Psoas muscle (tissue), 8 donors: ENCODE results near the gene PDE8A. TPM values are rescaled to one million over a fixed set of nuclear protein-coding genes. Genes with fewer than 3 reads are reported as not detected.
A peak's percentile ranks its signal among the peaks of the same experiment; 100 is the strongest.

Source experiments
- ATAC-seq, 4 donors: fragments of 200-7000 bp; cut with Tn5 transposase; one replicate each; pipeline ENCODE4 v1.9.1; 2020; ENCODE audit warnings: moderate library complexity in 3 of 4, mild to moderate bottlenecking in 2 of 4
- DNase-seq, 2 donors: peaks; one replicate each; pipeline ENCODE4 v3.0.0-alpha.2; 2020
- H3K27ac ChIP-seq: fragments of 200-600 bp; one replicate; pipeline ENCODE4 v1.8.0; 2022
- H3K27me3 ChIP-seq, 3 donors: fragments of 200-600 bp in 1 of 3; one replicate each; pipeline versions ENCODE4 v1.6.1 to v1.8.0; 2013 to 2022; ENCODE audit warnings: low read length in 2 of 3, mild to moderate bottlenecking in 2 of 3, moderate library complexity in 1 of 3; ENCODE audit not compliant: insufficient read depth in 3 of 3
- H3K36me3 ChIP-seq, 2 donors: fragments of 200-600 bp in 1 of 2; one replicate each; pipeline versions ENCODE4 v1.6.1 to v1.8.0; 2013 to 2022; ENCODE audit warnings: low read depth in 1 of 2, mild to moderate bottlenecking in 1 of 2, moderate library complexity in 1 of 2; ENCODE audit not compliant: insufficient read depth in 1 of 2
- H3K4me1 ChIP-seq: fragments of 200-600 bp; one replicate; pipeline ENCODE4 v1.8.0; 2022
- H3K4me3 ChIP-seq: fragments of 200-600 bp; one replicate; pipeline ENCODE4 v1.8.0; 2022; ENCODE audit warnings: mild to moderate bottlenecking
- H3K9me3 ChIP-seq: fragments of 200-600 bp; one replicate; pipeline ENCODE4 v1.8.0; 2022
- CTCF ChIP-seq: fragments of 200-600 bp; IDR thresholded peaks from one replicate; pipeline ENCODE4 v1.8.0; 2022; ENCODE audit warnings: antibody characterized with exemption
- WGBS, 3 donors: extraction: QIAGEN DNeasy Blood & Tissue Kit; methylation state at CpG; one replicate each; pipeline versions ENCODE4 v1.1.6 to v1.1.7; 2013; 5-methylcytosine and 5-hydroxymethylcytosine counted together
- intact Hi-C, 2 donors: fragments of 100-400 bp; cut with DNase I; formaldehyde crosslinking; loops; one replicate each; pipeline versions ENCODE4 v1.11.0 to v1.14.2; 2022
- polyA plus RNA-seq, 3 donors: library from polyadenylated mRNA; stranded (reverse); fragments of 200-250 nt; gene quantifications; one replicate each; pipeline ENCODE4 v1.2.3, GENCODE V29; 2013
- total RNA-seq, 4 donors: library from RNA; stranded (reverse); fragmentation: NEBNext Ultra II Directional in 2 of 4; extraction: Animal tissue kit (Norgen Biotek cat#: 25700) in 2 of 4; gene quantifications; one replicate each; pipeline versions ENCODE4 v1.2.1 to v1.2.4, GENCODE V29; 2021 to 2023
- donor health status: healthy with polysubstance abuse.
- donor health status: DM: no; HTN: no; CAD: no; lungs with moderate emphysema.
- donor health status: Bipolar disorder and iron deficiency.
- donor health status: healthy.
- donor health status: DM: yes; HTN: yes; CAD: no.
- donor health status: DM: no; HTN: no; CAD: no.
- donor health status: DM: no; HTN: no; CAD: no.
- donor health status: DM: yes; HTN: yes; CAD: no.

PDE8A gene
- total and polyA plus RNA-seq, 7 donors, result 6.5 to 12.1 (median 10.5) TPM

GRCh38 chr15:85022860-85023403 is 41.3 kb downstream of the PDE8A start:
- intact Hi-C loops, result no loop called here
- no peak for TF ChIP-seq CTCF
- no peaks in the 10 kb centered on the region for H3K9me3 ChIP-seq
- peaks cover 31% of the 10 kb centered on the region for H3K4me1 ChIP-seq
- no peak overlapping the region for H3K4me3 ChIP-seq
- no peaks in the 10 kb centered on the region for H3K27me3 ChIP-seq
- no peak for DNase-seq
- no peak for ATAC-seq
- H3K36me3 ChIP-seq, result no peaks in the 10 kb centered on the region
- H3K27ac ChIP-seq, result no peak overlapping the region
- WGBS, 3 donors, result 87 to 94% (median 93%) methylated on average over 6 of the region's 6 CpGs

DNA sequence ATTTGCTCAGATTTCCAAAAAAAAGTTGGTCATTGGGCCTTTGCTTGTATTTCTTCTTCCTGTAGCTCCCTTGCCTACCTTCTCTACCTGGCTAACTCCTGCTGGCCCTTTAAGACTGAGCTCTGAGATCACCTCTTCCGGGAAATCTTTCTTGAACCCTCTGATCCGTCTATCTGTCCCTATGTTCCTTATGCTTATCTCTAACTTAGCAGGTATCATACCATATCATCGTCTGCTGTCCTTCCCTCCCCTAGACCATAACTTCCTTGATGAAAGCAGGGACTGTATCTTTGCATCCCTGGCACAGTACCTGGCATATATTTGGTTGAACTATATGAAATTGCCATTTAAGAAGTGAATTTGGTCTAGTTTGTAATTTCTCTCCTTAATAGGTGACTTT is 42.3 kb downstream of the PDE8A start:
- Histone ChIP-seq H3K4me3 (no peak overlapping the region), H3K9me3 (no peaks in the 10 kb centered on the region), H3K27ac (no peak overlapping the region), H3K36me3 (no peaks in the 10 kb centered on the region), H3K4me1 (peaks cover 31% of the 10 kb centered on the region), H3K27me3 (no peaks in the 10 kb centered on the region)
- WGBS, 3 donors, result 87 to 89% (median 88%) methylated on average over 3 of the region's 3 CpGs
- intact Hi-C loops, result no loop called here
- DNase-seq (no peak), ATAC-seq (no peak)
- no peak for TF ChIP-seq CTCF

DNA sequence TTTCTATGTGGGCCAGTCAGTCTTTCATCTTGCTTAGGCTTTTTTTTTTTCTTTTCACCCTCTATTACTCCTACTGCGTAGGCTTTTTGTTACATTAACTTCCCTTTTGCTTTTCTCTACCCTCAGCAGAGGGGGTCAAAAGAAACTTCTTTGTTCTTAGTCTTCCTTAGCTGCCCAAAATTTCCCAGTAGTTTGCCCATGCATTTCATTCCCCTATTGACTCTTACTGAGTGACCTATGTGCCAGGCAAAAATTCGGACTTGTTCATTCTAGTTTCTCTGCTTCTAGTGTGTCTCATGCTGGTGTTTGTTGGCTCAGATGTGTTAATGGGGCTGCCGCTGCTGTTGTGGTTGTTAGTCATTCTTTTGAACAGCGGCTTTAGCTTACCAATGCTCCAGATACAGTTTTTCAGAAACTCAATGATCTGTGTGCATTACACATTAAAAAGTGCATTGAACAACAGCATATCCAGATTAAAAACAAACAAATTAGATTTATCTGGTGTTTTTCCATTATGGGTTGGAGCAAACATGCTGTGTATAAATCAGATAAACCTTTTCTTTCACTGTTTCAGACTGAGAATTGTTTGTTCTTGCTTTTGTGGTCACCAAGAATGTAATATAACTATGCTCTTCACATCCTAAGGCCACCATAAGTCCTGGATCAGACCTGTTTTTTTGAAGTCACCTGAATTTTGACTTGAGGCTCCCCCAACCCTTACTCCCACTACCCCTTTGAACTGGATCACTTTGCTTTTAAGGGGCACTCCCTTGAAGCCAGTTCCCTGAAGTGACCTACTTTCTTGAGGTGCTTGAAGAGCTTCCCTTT is 43.1 kb downstream of the PDE8A start:
- Histone ChIP-seq H3K27me3 (no peaks in the 10 kb centered on the region), H3K4me3 (no peak overlapping the region), H3K27ac (no peak overlapping the region), H3K9me3 (no peaks in the 10 kb centered on the region), H3K36me3 (no peaks in the 10 kb centered on the region), H3K4me1 (peaks cover 31% of the 10 kb centered on the region)
- TF ChIP-seq CTCF, result no peak
- ATAC-seq (peak in 3 of 4 donors; percentile 34 to 43 (median 39)), DNase-seq (no peak)
- 58 to 80% (median 76%) methylated on average over 4 of the region's 4 CpGs for WGBS, 3 donors
- intact Hi-C loops, result no loop called here

- Histone ChIP-seq H3K27me3 (no peaks in the 10 kb centered on the region), H3K4me3 (no peak overlapping the region), H3K36me3 (no peaks in the 10 kb centered on the region), H3K4me1 (peaks cover 40% of the 10 kb centered on the region), H3K27ac (no peak overlapping the region), H3K9me3 (no peaks in the 10 kb centered on the region)
- no peak for TF ChIP-seq CTCF
- ATAC-seq (peak in 2 of 4 donors; percentile 4 to 9), DNase-seq (no peak)
- intact Hi-C loops, result no loop called here
- WGBS, 3 donors, result 63 to 70% (median 67%) methylated on average over 4 of the region's 4 CpGs
Observed at GRCh38 chr15:85025516-85026251, 44.0 kb downstream of the PDE8A start.
